ENCODE results near the gene CLNS1A.

GRCh38 chr11:77656362-77656761 lies 18.8 kb upstream of the CLNS1A start:
- no peak for TF ChIP-seq POLR2A (IDR thresholded peaks at IDR 0.05)
- TF ChIP-seq CTCF (IDR thresholded peaks at IDR 0.05), result no peak
